ENCODE data around the gene ZNF629. TPM values are rescaled to one million over a fixed set of nuclear protein-coding genes. Genes with fewer than 3 reads are reported as not detected.
A peak's percentile ranks its signal among the peaks of the same experiment; 100 is the strongest.

ZNF629 gene
- polyA plus RNA-seq, 2 of the 4 experiments (the other 2 are of a cell fraction) = 5.9 to 13.6 TPM

DNA sequence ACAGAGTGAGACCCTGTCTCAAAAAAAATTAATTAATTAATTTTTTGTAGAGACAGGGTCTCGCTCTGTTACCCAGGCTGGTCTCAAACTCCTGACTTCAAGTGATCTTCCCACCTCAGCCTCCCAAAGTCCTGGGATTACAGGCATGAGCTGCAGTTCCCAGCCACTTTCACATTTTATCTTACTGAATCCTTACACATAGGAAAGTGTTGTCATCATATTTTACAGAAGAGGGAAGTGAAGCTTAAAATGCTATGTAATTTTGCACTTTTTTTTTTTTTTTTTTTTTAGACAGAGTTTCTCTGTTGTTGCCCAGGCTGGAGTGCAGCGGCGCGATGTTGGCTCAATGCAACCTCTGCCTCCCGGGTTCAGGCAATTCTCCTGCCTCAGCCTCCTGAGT, 21.1 kb upstream of the ZNF629 start (continued):
- TF ChIP-seq, protein P1, sequence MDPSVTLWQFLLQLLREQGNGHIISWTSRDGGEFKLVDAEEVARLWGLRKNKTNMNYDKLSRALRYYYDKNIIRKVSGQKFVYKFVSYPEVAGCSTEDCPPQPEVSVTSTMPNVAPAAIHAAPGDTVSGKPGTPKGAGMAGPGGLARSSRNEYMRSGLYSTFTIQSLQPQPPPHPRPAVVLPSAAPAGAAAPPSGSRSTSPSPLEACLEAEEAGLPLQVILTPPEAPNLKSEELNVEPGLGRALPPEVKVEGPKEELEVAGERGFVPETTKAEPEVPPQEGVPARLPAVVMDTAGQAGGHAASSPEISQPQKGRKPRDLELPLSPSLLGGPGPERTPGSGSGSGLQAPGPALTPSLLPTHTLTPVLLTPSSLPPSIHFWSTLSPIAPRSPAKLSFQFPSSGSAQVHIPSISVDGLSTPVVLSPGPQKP (IDR thresholded peaks at IDR 0.05; ENCODE audit: low read depth, low read length) = no peak
- no peak for TF ChIP-seq CBX8 (IDR thresholded peaks at IDR 0.05)
- no peak for TF ChIP-seq HOXB13 (CRISPR knock-in tag; IDR thresholded peaks at IDR 0.05; ENCODE audit: low read depth)

DNA sequence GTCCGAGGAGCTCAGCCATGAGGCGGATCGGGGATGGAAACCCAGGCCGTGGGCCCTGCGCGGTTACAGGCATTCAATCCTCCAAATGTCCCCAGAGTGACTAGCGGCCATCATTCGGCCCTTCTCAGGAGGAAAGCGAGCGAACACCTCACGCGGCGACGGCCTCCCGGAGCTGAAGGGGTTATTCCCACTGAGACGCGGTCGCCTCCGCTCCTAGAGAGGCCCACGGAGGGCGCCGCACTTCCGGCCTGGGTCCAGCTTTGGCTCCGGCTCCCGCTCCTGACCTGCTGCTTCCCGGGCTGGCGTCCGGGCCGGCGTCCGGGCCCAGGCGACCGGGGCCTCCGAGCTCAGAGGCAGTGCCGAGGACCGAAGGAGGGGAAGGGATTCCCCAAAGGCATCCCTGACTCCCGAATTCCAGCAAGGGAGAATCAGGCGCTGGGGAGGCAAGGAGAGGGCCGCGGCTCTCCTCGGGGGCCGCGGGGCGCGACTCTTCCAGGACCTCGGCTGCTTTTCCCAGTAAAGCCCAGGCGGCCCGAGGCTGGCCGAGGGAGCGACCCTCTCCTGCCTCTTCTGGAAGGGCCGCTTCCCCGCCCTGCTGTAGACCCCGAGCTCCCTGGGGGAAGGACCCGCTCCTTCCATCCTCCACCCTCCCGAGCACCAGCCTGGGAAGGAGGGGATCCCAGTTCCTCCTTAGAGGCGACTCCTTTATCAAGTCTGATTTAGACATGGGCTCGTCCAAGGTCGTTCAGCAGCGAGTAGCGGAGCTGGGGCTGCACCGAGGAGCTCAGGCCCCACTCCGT, 18.6 kb upstream of the ZNF629 start:
- no peak for FAIRE-seq
- 3% methylated on average over 44 of the region's 62 CpGs for WGBS (ENCODE audit: missing lambda C conversion rate)
- TF ChIP-seq, protein P2, sequence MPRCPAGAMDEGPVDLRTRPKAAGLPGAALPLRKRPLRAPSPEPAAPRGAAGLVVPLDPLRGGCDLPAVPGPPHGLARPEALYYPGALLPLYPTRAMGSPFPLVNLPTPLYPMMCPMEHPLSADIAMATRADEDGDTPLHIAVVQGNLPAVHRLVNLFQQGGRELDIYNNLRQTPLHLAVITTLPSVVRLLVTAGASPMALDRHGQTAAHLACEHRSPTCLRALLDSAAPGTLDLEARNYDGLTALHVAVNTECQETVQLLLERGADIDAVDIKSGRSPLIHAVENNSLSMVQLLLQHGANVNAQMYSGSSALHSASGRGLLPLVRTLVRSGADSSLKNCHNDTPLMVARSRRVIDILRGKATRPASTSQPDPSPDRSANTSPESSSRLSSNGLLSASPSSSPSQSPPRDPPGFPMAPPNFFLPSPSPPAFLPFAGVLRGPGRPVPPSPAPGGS (IDR thresholded peaks at IDR 0.05) = peak; percentile 86
- TF ChIP-seq POLR2AphosphoS2 (conservative IDR thresholded peaks at IDR 0.05; ENCODE audit: low read length) = no peak
- no peak for TF ChIP-seq HOXA7 (CRISPR knock-in tag; IDR thresholded peaks at IDR 0.05)
- TF ChIP-seq CBX2 (IDR thresholded peaks at IDR 0.05; ENCODE audit: borderline replicate concordance, low read depth) = no peak
- peak; percentile 16; the same call in 1 of the 2 replicates for TF ChIP-seq HDAC2 (IDR thresholded peaks at IDR 0.05)
- TF ChIP-seq RAD21 (conservative IDR thresholded peaks at IDR 0.05 in 1 of 2, IDR thresholded peaks at IDR 0.05 in 1 of 2) = peak in 1 of 2 experiments; percentile 34; a peak in 1 of 5 replicates
- TF ChIP-seq MAZ (IDR thresholded peaks at IDR 0.05; ENCODE audit: borderline replicate concordance, low read depth, low read length) = no peak
- no peak for TF ChIP-seq EHMT2 (IDR thresholded peaks at IDR 0.05; ENCODE audit: low read depth)
- no peak for TF ChIP-seq CBX8 (IDR thresholded peaks at IDR 0.05)
- TF ChIP-seq CHD2 (IDR thresholded peaks at IDR 0.05; ENCODE audit: low read length, partially characterized antibody) = no peak
- TF ChIP-seq EP300 (IDR thresholded peaks at IDR 0.05) = peak in 1 of 2 experiments; percentile 25; a peak in 1 of 5 replicates
- 0 out of 2 replicates have a peak, but pooled peaks have one; percentile 29 for TF ChIP-seq GATA3 (IDR thresholded peaks at IDR 0.05; ENCODE audit: borderline replicate concordance)
- peak; percentile 76 to 95 for TF ChIP-seq JUN (IDR thresholded peaks at IDR 0.05)
- no peak for TF ChIP-seq FOSB (CRISPR knock-in tag; IDR thresholded peaks at IDR 0.05)
- no peak for TF ChIP-seq NPAS2 (CRISPR knock-in tag; IDR thresholded peaks at IDR 0.05; ENCODE audit: borderline replicate concordance)
- peak; percentile 89 for TF ChIP-seq POLR2A (IDR thresholded peaks at IDR 0.05; ENCODE audit: low read length)
- TF ChIP-seq, protein P3, sequence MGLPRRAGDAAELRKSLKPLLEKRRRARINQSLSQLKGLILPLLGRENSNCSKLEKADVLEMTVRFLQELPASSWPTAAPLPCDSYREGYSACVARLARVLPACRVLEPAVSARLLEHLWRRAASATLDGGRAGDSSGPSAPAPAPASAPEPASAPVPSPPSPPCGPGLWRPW (IDR thresholded peaks at IDR 0.05) = no peak
- TF ChIP-seq, protein P1 (IDR thresholded peaks at IDR 0.05; ENCODE audit: low read depth, low read length) = 0 out of 2 replicates have a peak, but pooled peaks have one; percentile 52
- TF ChIP-seq HEYL (CRISPR knock-in tag; IDR thresholded peaks at IDR 0.05) = no peak
- no peak for TF ChIP-seq KDM1A (IDR thresholded peaks at IDR 0.05; ENCODE audit: low read depth)
- TF ChIP-seq, protein P4, sequence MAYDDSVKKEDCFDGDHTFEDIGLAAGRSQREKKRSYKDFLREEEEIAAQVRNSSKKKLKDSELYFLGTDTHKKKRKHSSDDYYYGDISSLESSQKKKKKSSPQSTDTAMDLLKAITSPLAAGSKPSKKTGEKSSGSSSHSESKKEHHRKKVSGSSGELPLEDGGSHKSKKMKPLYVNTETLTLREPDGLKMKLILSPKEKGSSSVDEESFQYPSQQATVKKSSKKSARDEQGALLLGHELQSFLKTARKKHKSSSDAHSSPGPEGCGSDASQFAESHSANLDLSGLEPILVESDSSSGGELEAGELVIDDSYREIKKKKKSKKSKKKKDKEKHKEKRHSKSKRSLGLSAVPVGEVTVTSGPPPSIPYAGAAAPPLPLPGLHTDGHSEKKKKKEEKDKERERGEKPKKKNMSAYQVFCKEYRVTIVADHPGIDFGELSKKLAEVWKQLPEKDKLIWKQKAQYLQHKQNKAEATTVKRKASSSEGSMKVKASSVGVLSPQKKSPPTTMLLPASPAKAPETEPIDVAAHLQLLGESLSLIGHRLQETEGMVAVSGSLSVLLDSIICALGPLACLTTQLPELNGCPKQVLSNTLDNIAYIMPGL (CRISPR knock-in tag; IDR thresholded peaks at IDR 0.05; ENCODE audit: borderline replicate concordance) = peak; percentile 36; the same call in 1 of the 2 replicates
- TF ChIP-seq, protein P5, sequence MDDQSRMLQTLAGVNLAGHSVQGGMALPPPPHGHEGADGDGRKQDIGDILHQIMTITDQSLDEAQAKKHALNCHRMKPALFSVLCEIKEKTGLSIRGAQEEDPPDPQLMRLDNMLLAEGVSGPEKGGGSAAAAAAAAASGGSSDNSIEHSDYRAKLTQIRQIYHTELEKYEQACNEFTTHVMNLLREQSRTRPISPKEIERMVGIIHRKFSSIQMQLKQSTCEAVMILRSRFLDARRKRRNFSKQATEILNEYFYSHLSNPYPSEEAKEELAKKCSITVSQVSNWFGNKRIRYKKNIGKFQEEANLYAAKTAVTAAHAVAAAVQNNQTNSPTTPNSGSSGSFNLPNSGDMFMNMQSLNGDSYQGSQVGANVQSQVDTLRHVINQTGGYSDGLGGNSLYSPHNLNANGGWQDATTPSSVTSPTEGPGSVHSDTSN (IDR thresholded peaks at IDR 0.05) = peak; percentile 57
- TF ChIP-seq SREBF2 (IDR thresholded peaks at IDR 0.05) = no peak
- no peak for TF ChIP-seq RCOR1 (IDR thresholded peaks at IDR 0.05; ENCODE audit: low read depth, low read length)
- TF ChIP-seq NR3C1 (IDR thresholded peaks at IDR 0.05) = no peak
- TF ChIP-seq PHF8 (IDR thresholded peaks at IDR 0.05; ENCODE audit: borderline replicate concordance, low read depth) = peak; percentile 96
- TF ChIP-seq BHLHE40 (IDR thresholded peaks at IDR 0.05; ENCODE audit: low read depth, low read length) = no peak
- no peak for TF ChIP-seq RARB (CRISPR knock-in tag; IDR thresholded peaks at IDR 0.05)
- no peak for TF ChIP-seq TFCP2L1 (CRISPR knock-in tag; IDR thresholded peaks at IDR 0.05)
- TF ChIP-seq, protein P6, sequence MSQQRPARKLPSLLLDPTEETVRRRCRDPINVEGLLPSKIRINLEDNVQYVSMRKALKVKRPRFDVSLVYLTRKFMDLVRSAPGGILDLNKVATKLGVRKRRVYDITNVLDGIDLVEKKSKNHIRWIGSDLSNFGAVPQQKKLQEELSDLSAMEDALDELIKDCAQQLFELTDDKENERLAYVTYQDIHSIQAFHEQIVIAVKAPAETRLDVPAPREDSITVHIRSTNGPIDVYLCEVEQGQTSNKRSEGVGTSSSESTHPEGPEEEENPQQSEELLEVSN (IDR thresholded peaks at IDR 0.05; ENCODE audit: borderline replicate concordance, low read depth) = no peak

More for the DNA sequence above, 18.6 kb upstream of the ZNF629 start:
- POLR2A ChIA-PET = interaction anchor here (0.6 to 3.2 kb wide), 16 partner anchors 9 to 396 kb away, joined by 3 to 66 read pairs (median 6); partner anchors contain the start of genes FBRS, PHKG2 and ZNF629
- H3K4me3 ChIP-seq = peak overlapping the region; percentile 74
- CTCF ChIA-PET = interaction anchor here (0.6 to 5.6 kb wide), 16 partner anchors 8 to 137 kb away, joined by 3 to 41 read pairs (median 4); partner anchors contain the start of gene ZNF629
- peak overlapping the region; percentile 82 for H3K4me2 ChIP-seq
- ATAC-seq (peak; percentile 98), DNase-seq (ENCODE audit: low read depth in 1 of 2, low spot score in 1 of 2) (peak; percentile 88 to 89)
- no peaks in the 10 kb centered on the region for H3K9me3 ChIP-seq
- H3K27ac ChIP-seq = peak overlapping the region; percentile 91 to 96
- peaks cover 8% of the 10 kb centered on the region; the same call in 1 of the 3 replicates for H3K4me1 ChIP-seq
